OCI-LY7 (cell line): ENCODE results near the gene PRCP. TPM values are rescaled to one million over a fixed set of nuclear protein-coding genes. Genes with fewer than 3 reads are reported as not detected.

Experiments
- BruUV-seq: library from RNA; stranded (reverse); fragments of 400-500 nt; replicated peaks from 2 replicates; lab custom pipeline; 2021; lab: Mats Ljungman, UMichigan
- CTCF ChIA-PET: fragments of 300-600 bp; sonication (Branson Sonifier 250); formaldehyde crosslinking; loops from one replicate; lab custom pipeline; 2022; ENCODE audit warnings: antibody characterized with exemption; ENCODE audit not compliant: unreplicated experiment; lab: Charles Lee
- POLR2A ChIA-PET: fragments of 300-600 bp; sonication (Branson Sonifier 250); formaldehyde crosslinking; loops from one replicate; lab custom pipeline; 2022; ENCODE audit warnings: antibody characterized with exemption; lab: Charles Lee
- DNase-seq: peaks from one replicate; pipeline ENCODE4 v3.0.0-alpha.2; 2015; ENCODE audit warnings: low spot score
- H2AFZ ChIP-seq: fragments of 200-600 bp; sonication (generic), shearing (Covaris generic); 2 replicates; pipeline ENCODE4 v1.6.1; 2014; ENCODE audit warnings: mild to moderate bottlenecking, antibody characterized with exemption, low read length, moderate library complexity
- H3K27ac ChIP-seq: fragments of 200-600 bp; sonication (generic); 2 replicates; pipeline ENCODE4 v1.5.1; 2014; ENCODE audit warnings: mixed run types, low read depth, mild to moderate bottlenecking, moderate library complexity, low read length, inconsistent platforms; ENCODE audit not compliant: poor library complexity, severe bottlenecking
- H3K36me3 ChIP-seq: fragments of 200-600 bp; sonication (generic); 2 replicates; pipeline ENCODE4 v1.6.1; 2014; ENCODE audit warnings: mild to moderate bottlenecking, antibody characterized with exemption, low read length, moderate library complexity, mixed read lengths; ENCODE audit not compliant: insufficient read depth
- H3K4me1 ChIP-seq: fragments of 200-600 bp; sonication (generic); 2 replicates; pipeline ENCODE4 v1.5.1; 2014; ENCODE audit warnings: mild to moderate bottlenecking, low read length; ENCODE audit not compliant: insufficient read depth, poor library complexity, severe bottlenecking
- H3K4me2 ChIP-seq: fragments of 200-600 bp; sonication (generic); 2 replicates; pipeline ENCODE4 v1.6.1; 2014; ENCODE audit warnings: mild to moderate bottlenecking, low read length
- H3K4me3 ChIP-seq: fragments of 200-600 bp; sonication (generic); 2 replicates; pipeline ENCODE4 v1.5.1; 2014; ENCODE audit warnings: mild to moderate bottlenecking, low read depth, low read length; ENCODE audit not compliant: poor library complexity, severe bottlenecking
- H3K79me2 ChIP-seq: fragments of 200-600 bp; sonication (generic); 2 replicates; pipeline ENCODE4 v1.6.1; 2016; ENCODE audit warnings: low read depth, mild to moderate bottlenecking, low read length, moderate library complexity, mixed read lengths; ENCODE audit not compliant: insufficient read depth
- H3K9me2 ChIP-seq: fragments of 200-600 bp; sonication (generic); 2 replicates; pipeline ENCODE4 v1.6.1; 2016; ENCODE audit warnings: mild to moderate bottlenecking, low read length, mixed read lengths; ENCODE audit not compliant: insufficient read depth
- H3K9me3 ChIP-seq: fragments of 200-600 bp; sonication (generic); 2 replicates; pipeline ENCODE4 v1.6.1; 2014; ENCODE audit warnings: mild to moderate bottlenecking, mixed run types, low read length, mixed read lengths
- H4K20me1 ChIP-seq: fragments of 200-600 bp; sonication (generic); 2 replicates; pipeline ENCODE4 v1.6.1; 2014; ENCODE audit warnings: mild to moderate bottlenecking, antibody characterized with exemption, low read length, moderate library complexity, mixed read lengths; ENCODE audit not compliant: insufficient read depth
- EZH2phosphoT487 ChIP-seq: fragments of 200-600 bp; sonication (generic); IDR thresholded peaks from 2 replicates; pipeline ENCODE4 v1.6.1; 2018; ENCODE audit warnings: low read depth, borderline replicate concordance, mild to moderate bottlenecking, mixed run types, antibody characterized with exemption, low read length, moderate library complexity, mixed read lengths
- intact Hi-C: fragments of 100-400 bp; cut with micrococcal nuclease; formaldehyde crosslinking; loops from one replicate; pipeline ENCODE4 v1.10.0; 2022; ENCODE audit not compliant: unreplicated experiment
- total RNA-seq, 2 experiments: library from RNA; depleted of rRNA in 1 of 2; stranded (reverse); fragments of >200 nt in 1 of 2; shearing (Covaris generic) in 1 of 2; gene quantifications; 2 replicates each; pipeline ENCODE4 v1.2.3, GENCODE V29; 2014 to 2022
- TF ChIP-seq, protein P1 (sequence below): fragments of 200-600 bp; sonication (generic); conservative IDR thresholded peaks from 2 replicates; pipeline ENCODE4 v1.5.1; 2014; ENCODE audit warnings: mild to moderate bottlenecking, antibody characterized with exemption, low read length, moderate library complexity, mixed read lengths

The PRCP gene
- total RNA-seq, 2 experiments from 2014 or later, result 6.5 to 18.3 TPM

DNA sequence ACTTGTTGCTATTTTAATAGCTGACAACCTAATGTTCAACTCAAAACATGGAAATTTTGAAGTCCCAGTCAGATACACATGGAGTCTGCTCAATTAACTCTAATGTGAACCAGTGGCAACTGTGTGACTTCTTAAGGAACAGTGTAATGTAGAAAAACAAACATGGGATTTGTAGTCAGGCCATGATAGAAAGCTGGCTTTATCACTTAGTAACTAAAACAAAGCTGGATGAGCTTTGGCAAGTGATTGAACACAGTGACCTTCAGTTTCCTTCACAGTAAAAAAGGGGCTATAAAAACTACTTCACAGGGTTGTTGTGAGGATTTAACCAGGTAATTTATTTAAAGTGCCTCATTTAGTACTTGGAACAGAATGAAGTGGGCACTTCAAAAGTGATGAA is 62.6 kb downstream of the PRCP start:
- Histone ChIP-seq H4K20me1 (no peaks in the 10 kb centered on the region), H3K4me2 (no peak overlapping the region), H2AFZ (no peak overlapping the region), H3K79me2 (no peaks in the 10 kb centered on the region), H3K9me2 (no peaks in the 10 kb centered on the region), H3K4me3 (no peak overlapping the region), H3K36me3 (no peaks in the 10 kb centered on the region), H3K4me1 (no peaks in the 10 kb centered on the region), H3K9me3 (no peaks in the 10 kb centered on the region), H3K27ac (no peak overlapping the region)
- intact Hi-C loops, result no loop called here
- no peak for TF ChIP-seq EZH2phosphoT487
- TF ChIP-seq, protein P1, sequence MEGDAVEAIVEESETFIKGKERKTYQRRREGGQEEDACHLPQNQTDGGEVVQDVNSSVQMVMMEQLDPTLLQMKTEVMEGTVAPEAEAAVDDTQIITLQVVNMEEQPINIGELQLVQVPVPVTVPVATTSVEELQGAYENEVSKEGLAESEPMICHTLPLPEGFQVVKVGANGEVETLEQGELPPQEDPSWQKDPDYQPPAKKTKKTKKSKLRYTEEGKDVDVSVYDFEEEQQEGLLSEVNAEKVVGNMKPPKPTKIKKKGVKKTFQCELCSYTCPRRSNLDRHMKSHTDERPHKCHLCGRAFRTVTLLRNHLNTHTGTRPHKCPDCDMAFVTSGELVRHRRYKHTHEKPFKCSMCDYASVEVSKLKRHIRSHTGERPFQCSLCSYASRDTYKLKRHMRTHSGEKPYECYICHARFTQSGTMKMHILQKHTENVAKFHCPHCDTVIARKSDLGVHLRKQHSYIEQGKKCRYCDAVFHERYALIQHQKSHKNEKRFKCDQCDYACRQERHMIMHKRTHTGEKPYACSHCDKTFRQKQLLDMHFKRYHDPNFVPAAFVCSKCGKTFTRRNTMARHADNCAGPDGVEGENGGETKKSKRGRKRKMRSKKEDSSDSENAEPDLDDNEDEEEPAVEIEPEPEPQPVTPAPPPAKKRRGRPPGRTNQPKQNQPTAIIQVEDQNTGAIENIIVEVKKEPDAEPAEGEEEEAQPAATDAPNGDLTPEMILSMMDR, result no peak
- ChIA-PET POLR2A (interaction anchor here (0.8 to 2.0 kb wide), 3 partner anchors 13 to 15 kb away, joined by 4 to 8 read pairs (median 5); no protein-coding TSS in a partner anchor), CTCF (interaction anchor here (0.6 kb wide), 1 partner anchor 25 kb away, joined by 3 read pairs; no protein-coding TSS in a partner anchor)
- no peak for DNase-seq
- BruUV-seq, result no TSS peak

DNA sequence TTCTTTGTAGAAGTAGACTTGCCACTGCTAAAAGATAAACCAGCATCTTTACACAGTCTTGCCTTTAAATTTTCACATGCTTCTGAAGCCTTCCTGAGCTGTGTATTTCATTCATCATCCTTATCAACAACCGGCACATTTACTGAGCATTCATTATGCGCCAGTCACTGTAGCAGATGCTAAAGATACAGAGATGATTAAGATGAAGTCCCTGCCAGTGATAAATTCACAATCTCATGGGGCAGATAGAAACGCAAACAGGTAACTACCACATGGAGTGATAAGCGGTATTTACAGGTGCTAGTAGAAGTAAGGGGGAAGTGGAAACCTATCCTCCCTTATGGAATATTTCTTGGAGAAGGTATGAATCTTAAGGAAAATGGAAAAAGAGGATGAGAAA is 67.2 kb downstream of the PRCP start:
- H3K4me2 ChIP-seq, result no peak overlapping the region
- no peak overlapping the region for H3K27ac ChIP-seq
- H3K9me3 ChIP-seq, result no peaks in the 10 kb centered on the region
- no TSS peak for BruUV-seq
- no peaks in the 10 kb centered on the region for H3K4me1 ChIP-seq
- H3K4me3 ChIP-seq, result no peak overlapping the region
- TF ChIP-seq EZH2phosphoT487, result no peak
- H3K36me3 ChIP-seq, result no peaks in the 10 kb centered on the region
- H3K79me2 ChIP-seq, result no peaks in the 10 kb centered on the region
- intact Hi-C loops, result loop anchor here (5.0 kb wide), 1 partner anchor 56 kb away; no protein-coding TSS in a partner anchor
- ChIA-PET CTCF (no interaction called here), POLR2A (interaction anchor here (1.3 to 1.5 kb wide), 3 partner anchors 11 to 434 kb away, joined by 3 read pairs; no protein-coding TSS in a partner anchor)
- H4K20me1 ChIP-seq, result no peaks in the 10 kb centered on the region
- H2AFZ ChIP-seq, result no peak overlapping the region
- DNase-seq, result no peak
- H3K9me2 ChIP-seq, result no peaks in the 10 kb centered on the region

DNA sequence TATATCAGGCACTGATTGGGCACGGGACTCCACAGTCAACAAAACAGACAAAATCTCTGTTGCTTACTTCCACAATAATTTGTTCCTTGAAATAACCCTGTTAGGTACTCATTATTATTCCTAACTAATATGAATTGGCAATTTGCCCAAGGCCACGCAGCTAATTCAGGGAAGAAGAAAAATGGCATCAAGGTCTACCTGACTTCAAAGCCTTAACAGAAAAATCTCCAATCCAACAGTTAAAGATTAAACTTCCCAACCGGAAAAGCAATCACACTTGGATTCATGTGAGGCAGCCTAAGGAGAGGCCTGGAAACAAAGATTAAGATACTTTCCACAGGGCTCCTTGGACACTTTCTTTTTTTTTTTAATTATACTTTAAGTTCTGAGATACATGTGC is 68.9 kb downstream of the PRCP start:
- no TSS peak for BruUV-seq
- CTCF ChIA-PET, result no interaction called here
- intact Hi-C loops, result loop anchor here (5.0 kb wide), 1 partner anchor 54 kb away; no protein-coding TSS in a partner anchor

More for the DNA sequence above, 68.9 kb downstream of the PRCP start:
- Histone ChIP-seq H2AFZ (no peak overlapping the region), H3K4me1 (no peaks in the 10 kb centered on the region), H3K36me3 (no peaks in the 10 kb centered on the region), H3K9me3 (no peaks in the 10 kb centered on the region), H4K20me1 (no peaks in the 10 kb centered on the region), H3K4me3 (no peak overlapping the region), H3K9me2 (no peaks in the 10 kb centered on the region), H3K27ac (no peak overlapping the region), H3K4me2 (no peak overlapping the region), H3K79me2 (no peaks in the 10 kb centered on the region)
- POLR2A ChIA-PET, result interaction anchor here (0.6 to 0.7 kb wide), 2 partner anchors 429 to 539 kb away, joined by 4 to 5 read pairs; no protein-coding TSS in a partner anchor
- DNase-seq, result no peak
- no peak for TF ChIP-seq EZH2phosphoT487
- TF ChIP-seq, protein P1, result no peak
